ENCODE data around the gene CPED1. TPM values are rescaled to one million over a fixed set of nuclear protein-coding genes. Genes with fewer than 3 reads are reported as not detected.
"Not testable (repeated sequence)": the region's sequence is repeated elsewhere in the genome, so short reads cannot be mapped to it uniquely, and the experiment has no call there.

The CPED1 gene
- total RNA-seq, 2 experiments from 2014 or later: not detected

DNA sequence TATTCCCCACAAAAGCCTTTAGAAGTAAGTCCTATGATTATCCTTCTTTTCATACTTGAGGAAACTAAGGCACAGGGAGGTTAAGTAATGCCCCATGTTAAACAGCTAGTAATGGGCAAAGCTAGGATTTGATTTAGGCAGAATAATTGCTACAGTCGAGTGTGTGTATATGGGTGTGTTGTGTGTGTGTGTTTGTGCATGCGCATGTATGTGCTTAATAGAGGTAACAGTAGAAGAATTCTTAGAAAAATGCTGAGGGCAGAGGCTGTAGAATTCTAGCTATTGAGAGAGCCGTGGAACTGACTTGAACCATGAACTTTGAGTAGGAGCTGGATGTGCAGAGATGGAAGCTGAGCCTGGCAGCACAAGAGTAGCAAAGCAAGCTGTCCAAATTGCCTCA lies 208.9 kb downstream of the CPED1 start:
- CTCF ChIA-PET: no interaction called here
- H3K9me3 Mint-ChIP-seq (ENCODE audit: insufficient read depth): no peaks in the 10 kb centered on the region
- H3K4me1 Mint-ChIP-seq (ENCODE audit: low read depth): no peaks in the 10 kb centered on the region
- no peak overlapping the region for H3K4me3 Mint-ChIP-seq
- no peak overlapping the region for H3K27ac Mint-ChIP-seq
- POLR2A ChIA-PET: no interaction called here
- H3K36me3 Mint-ChIP-seq (ENCODE audit: low read depth): no peaks in the 10 kb centered on the region
- H3K27me3 Mint-ChIP-seq (ENCODE audit: low read depth): no peaks in the 10 kb centered on the region
- DNase-seq (no peak), ATAC-seq (no peak)

GRCh38 chr7:121198502-121198901 lies 210.0 kb downstream of the CPED1 start:
- POLR2A ChIA-PET: no interaction called here
- H3K27me3 Mint-ChIP-seq (ENCODE audit: low read depth): no peaks in the 10 kb centered on the region
- CTCF ChIA-PET: no interaction called here
- no peak overlapping the region for H3K27ac Mint-ChIP-seq
- H3K36me3 Mint-ChIP-seq (ENCODE audit: low read depth): no peaks in the 10 kb centered on the region
- H3K4me3 Mint-ChIP-seq: no peak overlapping the region
- DNase-seq (no peak), ATAC-seq (no peak)
- no peaks in the 10 kb centered on the region for H3K4me1 Mint-ChIP-seq (ENCODE audit: low read depth)
- no peaks in the 10 kb centered on the region for H3K9me3 Mint-ChIP-seq (ENCODE audit: insufficient read depth)

DNA sequence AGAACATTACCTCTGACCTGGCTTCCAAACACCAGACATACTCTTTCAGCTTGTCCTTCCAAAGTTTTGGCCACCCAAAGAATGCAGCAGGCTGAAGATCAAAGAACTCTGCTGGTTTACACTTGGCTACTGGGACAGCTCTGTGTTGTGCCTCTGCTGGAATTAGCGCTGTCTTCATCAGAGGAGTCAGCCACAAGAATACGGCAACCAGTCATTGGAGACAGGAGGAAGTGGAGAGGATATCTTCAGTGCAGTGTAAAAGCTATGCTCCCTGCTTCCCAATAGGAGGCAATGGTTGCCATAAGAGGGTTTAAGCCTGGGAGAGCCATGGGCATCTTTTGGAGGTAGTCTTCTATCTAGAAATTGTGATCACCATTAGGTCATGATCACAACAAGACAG lies 213.6 kb downstream of the CPED1 start:
- CTCF ChIA-PET: no interaction called here
- POLR2A ChIA-PET: no interaction called here
- no peak for DNase-seq
- ATAC-seq: no peak
- Mint-ChIP-seq H3K4me1 (ENCODE audit: low read depth) (no peaks in the 10 kb centered on the region), H3K4me3 (no peak overlapping the region), H3K9me3 (ENCODE audit: insufficient read depth) (no peaks in the 10 kb centered on the region), H3K36me3 (ENCODE audit: low read depth) (no peaks in the 10 kb centered on the region), H3K27me3 (ENCODE audit: low read depth) (no peaks in the 10 kb centered on the region), H3K27ac (no peak overlapping the region)

GRCh38 chr7:121202834-121203233 lies 214.3 kb downstream of the CPED1 start:
- H3K9me3 Mint-ChIP-seq (ENCODE audit: insufficient read depth): no peaks in the 10 kb centered on the region
- H3K27me3 Mint-ChIP-seq (ENCODE audit: low read depth): no peaks in the 10 kb centered on the region
- ChIA-PET CTCF (no interaction called here), POLR2A (no interaction called here)
- ATAC-seq (no peak), DNase-seq (no peak)
- H3K27ac Mint-ChIP-seq: no peak overlapping the region
- no peaks in the 10 kb centered on the region for H3K4me1 Mint-ChIP-seq (ENCODE audit: low read depth)
- H3K4me3 Mint-ChIP-seq: no peak overlapping the region
- no peaks in the 10 kb centered on the region for H3K36me3 Mint-ChIP-seq (ENCODE audit: low read depth)

GRCh38 chr7:121204537-121204936 lies 216.0 kb downstream of the CPED1 start:
- ChIA-PET POLR2A (no interaction called here), CTCF (no interaction called here)
- no peak for ATAC-seq
- no peaks in the 10 kb centered on the region for H3K9me3 Mint-ChIP-seq (ENCODE audit: insufficient read depth)
- DNase-seq: no peak
- no peaks in the 10 kb centered on the region for H3K27me3 Mint-ChIP-seq (ENCODE audit: low read depth)
- H3K36me3 Mint-ChIP-seq (ENCODE audit: low read depth): no peaks in the 10 kb centered on the region
- no peaks in the 10 kb centered on the region for H3K4me1 Mint-ChIP-seq (ENCODE audit: low read depth)
- no peak overlapping the region for H3K4me3 Mint-ChIP-seq
- no peak overlapping the region for H3K27ac Mint-ChIP-seq

DNA sequence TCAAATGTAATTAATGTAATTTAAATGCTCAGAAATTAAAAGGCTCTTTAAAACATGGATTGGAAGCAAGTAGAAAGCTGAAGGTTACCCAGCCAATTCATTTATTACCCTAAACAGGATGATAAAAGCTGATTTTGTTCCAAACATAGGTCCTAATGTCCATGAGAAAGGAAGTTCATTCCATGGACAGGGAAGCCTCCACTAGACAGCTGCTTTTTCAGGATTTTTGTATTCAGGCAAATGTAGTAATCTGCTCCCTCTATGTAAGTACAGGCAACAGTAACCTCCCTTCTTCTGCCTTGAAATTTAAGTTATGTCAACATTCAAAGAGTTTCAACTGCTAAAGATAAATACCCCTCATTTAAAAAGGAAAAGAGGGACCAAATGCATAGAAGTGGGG lies 217.3 kb downstream of the CPED1 start:
- Mint-ChIP-seq H3K27ac (no peak overlapping the region), H3K4me1 (ENCODE audit: low read depth) (no peaks in the 10 kb centered on the region), H3K27me3 (ENCODE audit: low read depth) (no peaks in the 10 kb centered on the region), H3K4me3 (no peak overlapping the region), H3K36me3 (ENCODE audit: low read depth) (no peaks in the 10 kb centered on the region), H3K9me3 (ENCODE audit: insufficient read depth) (no peaks in the 10 kb centered on the region)
- CTCF ChIA-PET: no interaction called here
- no peak for ATAC-seq
- POLR2A ChIA-PET: no interaction called here
- DNase-seq: no peak

GRCh38 chr7:121211253-121211652 lies 222.7 kb downstream of the CPED1 start:
- DNase-seq (no peak), ATAC-seq (no peak)
- ChIA-PET CTCF (no interaction called here), POLR2A (no interaction called here)
- no peaks in the 10 kb centered on the region for H3K4me1 Mint-ChIP-seq (ENCODE audit: low read depth)
- no peak overlapping the region for H3K27ac Mint-ChIP-seq
- H3K36me3 Mint-ChIP-seq (ENCODE audit: low read depth): no peaks in the 10 kb centered on the region
- H3K27me3 Mint-ChIP-seq (ENCODE audit: low read depth): no peaks in the 10 kb centered on the region
- H3K4me3 Mint-ChIP-seq: no peak overlapping the region
- no peaks in the 10 kb centered on the region for H3K9me3 Mint-ChIP-seq (ENCODE audit: insufficient read depth)

- H3K27me3 Mint-ChIP-seq (ENCODE audit: low read depth): no peaks in the 10 kb centered on the region
Observed at GRCh38 chr7:121212036-121212435, 223.5 kb downstream of the CPED1 start.

DNA sequence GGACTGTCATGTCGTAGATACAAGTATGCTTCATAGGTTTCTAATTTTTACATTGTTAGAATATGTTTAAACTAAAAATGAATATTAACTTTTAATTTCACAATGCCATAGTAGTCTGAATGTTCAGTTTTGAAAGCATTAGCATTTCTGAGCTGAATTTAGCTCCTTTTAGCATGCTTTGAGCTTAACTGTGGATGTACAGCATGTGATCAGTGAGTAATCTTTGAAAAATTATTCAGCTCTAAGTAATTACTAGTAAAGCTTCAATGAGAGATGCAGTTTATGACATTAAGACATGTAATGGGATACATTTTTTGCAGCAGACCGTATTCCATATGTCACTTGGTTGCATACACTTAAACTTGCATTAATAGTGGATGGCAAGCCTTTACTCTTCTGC lies 226.1 kb downstream of the CPED1 start:
- CTCF ChIA-PET: no interaction called here
- ATAC-seq (no peak), DNase-seq (no peak)
- POLR2A ChIA-PET: no interaction called here
- Mint-ChIP-seq H3K4me3 (no peak overlapping the region), H3K27me3 (ENCODE audit: low read depth) (no peaks in the 10 kb centered on the region), H3K4me1 (ENCODE audit: low read depth) (no peaks in the 10 kb centered on the region), H3K36me3 (ENCODE audit: low read depth) (no peaks in the 10 kb centered on the region), H3K27ac (no peak overlapping the region), H3K9me3 (ENCODE audit: insufficient read depth) (no peaks in the 10 kb centered on the region)

More at GRCh38 chr7:121212036-121212435, 223.5 kb downstream of the CPED1 start:
- DNase-seq (no peak), ATAC-seq (no peak)
- no peaks in the 10 kb centered on the region for H3K9me3 Mint-ChIP-seq (ENCODE audit: insufficient read depth)
- H3K36me3 Mint-ChIP-seq (ENCODE audit: low read depth): no peaks in the 10 kb centered on the region
- no peak overlapping the region for H3K27ac Mint-ChIP-seq
- ChIA-PET CTCF (no interaction called here), POLR2A (no interaction called here)
- H3K4me1 Mint-ChIP-seq (ENCODE audit: low read depth): no peaks in the 10 kb centered on the region
- H3K4me3 Mint-ChIP-seq: no peak overlapping the region

GRCh38 chr7:121219026-121219425 lies 230.5 kb downstream of the CPED1 start:
- ATAC-seq: no peak
- ChIA-PET CTCF (no interaction called here), POLR2A (no interaction called here)
- no peaks in the 10 kb centered on the region for H3K4me1 Mint-ChIP-seq (ENCODE audit: low read depth)
- no peaks in the 10 kb centered on the region for H3K27me3 Mint-ChIP-seq (ENCODE audit: low read depth)
- H3K36me3 Mint-ChIP-seq (ENCODE audit: low read depth): no peaks in the 10 kb centered on the region
- H3K27ac Mint-ChIP-seq: no peak overlapping the region
- no peak for DNase-seq
- H3K4me3 Mint-ChIP-seq: no peak overlapping the region
- no peaks in the 10 kb centered on the region for H3K9me3 Mint-ChIP-seq (ENCODE audit: insufficient read depth)

GRCh38 chr7:121221108-121221507 lies 232.6 kb downstream of the CPED1 start:
- H3K36me3 Mint-ChIP-seq (ENCODE audit: low read depth); H3K27me3 Mint-ChIP-seq (ENCODE audit: low read depth); H3K4me1 Mint-ChIP-seq (ENCODE audit: low read depth); DNase-seq; H3K4me3 Mint-ChIP-seq; POLR2A ChIA-PET; ATAC-seq; H3K9me3 Mint-ChIP-seq (ENCODE audit: insufficient read depth); CTCF ChIA-PET; H3K27ac Mint-ChIP-seq: not testable (repeated sequence)

GRCh38 chr7:121228779-121229178 lies 240.3 kb downstream of the CPED1 start:
- H3K27me3 Mint-ChIP-seq (ENCODE audit: low read depth): peaks cover 3% of the 10 kb centered on the region

GRCh38 chr7:121235201-121235600 lies 246.7 kb downstream of the CPED1 start:
- CTCF ChIA-PET: no interaction called here
- no peaks in the 10 kb centered on the region for H3K36me3 Mint-ChIP-seq (ENCODE audit: low read depth)
- no peaks in the 10 kb centered on the region for H3K9me3 Mint-ChIP-seq (ENCODE audit: insufficient read depth)
- H3K4me3 Mint-ChIP-seq: no peak overlapping the region
- POLR2A ChIA-PET: no interaction called here
- no peaks in the 10 kb centered on the region for H3K27me3 Mint-ChIP-seq (ENCODE audit: low read depth)
- no peak overlapping the region for H3K27ac Mint-ChIP-seq
- DNase-seq (no peak), ATAC-seq (no peak)
- H3K4me1 Mint-ChIP-seq (ENCODE audit: low read depth): no peaks in the 10 kb centered on the region

More at GRCh38 chr7:121228779-121229178, 240.3 kb downstream of the CPED1 start:
- Mint-ChIP-seq H3K27ac (no peak overlapping the region), H3K4me3 (no peak overlapping the region), H3K36me3 (ENCODE audit: low read depth) (no peaks in the 10 kb centered on the region), H3K9me3 (ENCODE audit: insufficient read depth) (no peaks in the 10 kb centered on the region), H3K4me1 (ENCODE audit: low read depth) (no peaks in the 10 kb centered on the region)
- DNase-seq (no peak), ATAC-seq (no peak)
- ChIA-PET POLR2A (no interaction called here), CTCF (no interaction called here)

Measured in activated CD8-positive, alpha-beta T cell treated with anti-CD3 and anti-CD28 coated beads, Interleukin-2, amount 10 ng/mL, durations not matched to agents 7 days and 5 days (primary cell).